K562 (cell line): ENCODE measurements around the gene LRRC27.

Experiments used
- BRD4 ChIP-seq: fragments of 200-600 bp; sonication (generic); IDR thresholded peaks from 2 replicates; pipeline ENCODE4 v1.6.1; 2017; ENCODE audit warnings: inconsistent platforms
- CBX2 ChIP-seq: fragments of 200-600 bp; sonication (generic); IDR thresholded peaks from one replicate; pipeline ENCODE4 v1.6.1; 2012; ENCODE audit warnings: mild to moderate bottlenecking, low read length, inconsistent platforms; ENCODE audit not compliant: insufficient read depth, poor library complexity, severe bottlenecking
- CREB1 ChIP-seq, 2 experiments: sonication (generic) in 1 of 2; formaldehyde crosslinking in 1 of 2; IDR thresholded peaks; 2 replicates each; pipeline versions ENCODE4 v1.6.1 to v1.8.0; 2012 to 2022; ENCODE audit warnings: inconsistent platforms in 1 of 2, mild to moderate bottlenecking in 1 of 2, missing genetic modification reagents in 1 of 2, moderate library complexity in 1 of 2
- CTCF ChIP-seq, 3 experiments: IDR thresholded peaks in 2 of 3; conservative IDR thresholded peaks in 1 of 3; 2 replicates each; pipeline ENCODE4 v1.5.1; 2011 to 2012; ENCODE audit warnings: low read length in 3 of 3, mild to moderate bottlenecking in 3 of 3, control low read depth in 2 of 3, improper control_type of control experiment in 1 of 3, inconsistent platforms in 1 of 3, low read depth in 1 of 3, mixed read lengths in 1 of 3, moderate library complexity in 1 of 3; ENCODE audit not compliant: insufficient read depth in 2 of 3
- ESRRA ChIP-seq: fragments of 450-650 bp; IDR thresholded peaks from 2 replicates; pipeline ENCODE4 v1.6.1; 2014; ENCODE audit warnings: low read depth, mild to moderate bottlenecking, moderate library complexity, borderline replicate concordance
- FOXJ3 ChIP-seq: sonication (generic); formaldehyde crosslinking; IDR thresholded peaks from 2 replicates; pipeline ENCODE4 v1.4.0; 2020; ENCODE audit warnings: mild to moderate bottlenecking, missing genetic modification reagents
- MAX ChIP-seq: sonication (generic); formaldehyde crosslinking; IDR thresholded peaks from 2 replicates; pipeline ENCODE4 v1.9.0; 2022; ENCODE audit warnings: mild to moderate bottlenecking, missing genetic modification reagents
- MLLT1 ChIP-seq, 2 experiments: fragments of 450-650 bp; IDR thresholded peaks; 2 replicates each; pipeline ENCODE4 v1.6.1; 2016
- USF2 ChIP-seq: sonication (generic); formaldehyde crosslinking; IDR thresholded peaks from 2 replicates; pipeline ENCODE4 v1.5.0; 2020; ENCODE audit warnings: missing genetic modification reagents

GRCh38 chr10:132421847-132422751 lies 90.1 kb downstream of the LRRC27 start:
- no peak for TF ChIP-seq MAX
- TF ChIP-seq FOXJ3 (CRISPR knock-in tag): no peak
- no peak for TF ChIP-seq CBX2
- TF ChIP-seq CTCF (IDR thresholded peaks at IDR 0.05 in 2 of 3, conservative IDR thresholded peaks at IDR 0.05 in 1 of 3; ENCODE audit: insufficient read depth in 2 of 3, low read depth in 1 of 3, low read length in 3 of 3): no peak
- no peak for TF ChIP-seq ESRRA
- no peak for TF ChIP-seq CREB1 (IDR thresholded peaks at IDR 0.05)
- TF ChIP-seq CREB1 (CRISPR knock-in tag; IDR thresholded peaks at IDR 0.05): no peak
- no peak for TF ChIP-seq USF2 (CRISPR knock-in tag)
- TF ChIP-seq MLLT1 (IDR thresholded peaks at IDR 0.05): no peak
- no peak for TF ChIP-seq BRD4
